HG03159 (cell line): ENCODE measurements around the gene MNX1.

Experiments
- ATAC-seq: cut with Tn5 transposase; IDR thresholded peaks from one replicate; pipeline ENCODE4 v1.9.1; 2021; ENCODE audit warnings: mild to moderate bottlenecking, moderate library complexity; ENCODE audit not compliant: unreplicated experiment

Gene MNX1

GRCh38 chr7:157033483-157034473, 23.3 kb upstream of the MNX1 start:
- no peak for ATAC-seq

GRCh38 chr7:157032644-157033482, 22.4 kb upstream of the MNX1 start:
- ATAC-seq = no peak

GRCh38 chr7:157032128-157032527, 21.7 kb upstream of the MNX1 start:
- ATAC-seq = no peak

GRCh38 chr7:157028199-157028903, 17.9 kb upstream of the MNX1 start:
- no peak for ATAC-seq

- ATAC-seq = no peak
These were observed 17.2 kb upstream of the MNX1 start for GRCh38 chr7:157027568-157028198.

- ATAC-seq = no peak
These were observed 14.3 kb upstream of the MNX1 start for GRCh38 chr7:157024716-157025115.

GRCh38 chr7:157023589-157023905, 13.1 kb upstream of the MNX1 start:
- ATAC-seq = no peak

GRCh38 chr7:157022681-157023588, 12.5 kb upstream of the MNX1 start:
- ATAC-seq = no peak

- ATAC-seq = no peak
These were observed 11.6 kb upstream of the MNX1 start for GRCh38 chr7:157021871-157022680.

- no peak for ATAC-seq
These were observed 10.8 kb upstream of the MNX1 start for GRCh38 chr7:157021071-157021870.

- no peak for ATAC-seq
These were observed 10.1 kb upstream of the MNX1 start for GRCh38 chr7:157020514-157021070.

GRCh38 chr7:157019718-157020451, 9.4 kb upstream of the MNX1 start:
- no peak for ATAC-seq

GRCh38 chr7:157018997-157019608, 8.6 kb upstream of the MNX1 start:
- ATAC-seq = no peak

- ATAC-seq = no peak
These were observed 8.0 kb upstream of the MNX1 start for GRCh38 chr7:157018328-157018996.

- ATAC-seq = no peak
These were observed 7.3 kb upstream of the MNX1 start for GRCh38 chr7:157017603-157018327.
